HEK293T (cell line): Measurements from ENCODE around the gene MTM1.

Experiments
- ARNT ChIP-seq: fragments of 450-650 bp; IDR thresholded peaks from 2 replicates; pipeline ENCODE4 v1.6.1; 2017; ENCODE audit warnings: mild to moderate bottlenecking
- ELF4 ChIP-seq: fragments of 450-650 bp; IDR thresholded peaks from 2 replicates; pipeline ENCODE4 v1.6.1; 2017; ENCODE audit warnings: antibody characterized with exemption
- FOXK2 ChIP-seq: fragments of 450-650 bp; IDR thresholded peaks from 2 replicates; pipeline ENCODE4 v1.6.1; 2016; ENCODE audit warnings: mild to moderate bottlenecking
- HDGF ChIP-seq: fragments of 450-650 bp; IDR thresholded peaks from 2 replicates; pipeline ENCODE4 v1.6.1; 2017; ENCODE audit warnings: antibody characterized with exemption, borderline replicate concordance
- L3MBTL2 ChIP-seq: fragments of 450-650 bp; conservative IDR thresholded peaks from 2 replicates; pipeline ENCODE4 v1.6.1; 2016; ENCODE audit warnings: mild to moderate bottlenecking
- NFRKB ChIP-seq: fragments of 450-650 bp; IDR thresholded peaks from 2 replicates; pipeline ENCODE4 v1.6.1; 2016; ENCODE audit warnings: mild to moderate bottlenecking, moderate library complexity
- SP1 ChIP-seq: fragments of 450-650 bp; IDR thresholded peaks from 2 replicates; pipeline ENCODE4 v1.6.1; 2017
- SUZ12 ChIP-seq: fragments of 450-650 bp; IDR thresholded peaks from 2 replicates; pipeline ENCODE4 v1.6.1; 2016; ENCODE audit warnings: mild to moderate bottlenecking
- TARDBP ChIP-seq: fragments of 450-650 bp; IDR thresholded peaks from 2 replicates; pipeline ENCODE4 v1.6.1; 2016
- TF ChIP-seq, protein P1 (sequence below): fragments of 450-650 bp; IDR thresholded peaks from 2 replicates; pipeline ENCODE4 v1.6.1; 2016

DNA sequence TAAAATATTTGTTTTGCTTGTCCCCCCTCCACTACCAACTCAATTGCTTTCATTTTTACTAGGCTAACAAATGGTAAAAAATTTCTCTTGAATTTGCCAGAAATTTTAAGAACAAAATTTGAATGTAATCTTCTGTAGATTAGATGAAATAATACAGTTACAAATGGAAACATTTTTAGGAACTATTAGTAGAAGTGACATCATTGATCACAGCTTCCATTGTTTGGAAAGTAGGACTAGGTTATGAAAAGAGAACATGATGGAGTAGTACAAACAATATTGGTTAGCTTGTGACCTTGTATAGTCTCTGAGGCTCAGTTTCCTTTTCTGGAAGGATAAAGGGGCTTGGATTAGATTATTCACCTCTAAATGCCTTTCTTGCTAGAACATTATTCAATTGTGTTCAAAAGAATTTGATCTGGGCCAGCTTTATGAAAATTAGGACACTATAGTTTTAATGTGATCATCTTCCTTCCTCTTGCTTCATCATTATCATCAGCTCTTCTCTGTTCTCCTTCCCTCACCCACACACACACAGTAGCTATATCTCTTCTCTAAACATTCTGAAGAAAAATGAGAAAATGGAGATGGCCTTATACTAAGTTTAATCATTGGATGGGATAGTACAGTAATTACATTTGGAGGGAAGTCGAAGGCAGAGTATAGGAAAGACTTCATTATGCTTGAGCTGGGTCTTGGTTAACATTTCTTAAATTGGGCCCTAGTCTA lies 134.7 kb downstream of the MTM1 start:
- TF ChIP-seq SP1 (no peak), ARNT (no peak), NFRKB (no peak), ELF4 (no peak), TARDBP (no peak), SUZ12 (no peak), FOXK2 (no peak), L3MBTL2 (no peak), HDGF (no peak)
- TF ChIP-seq, protein P1, sequence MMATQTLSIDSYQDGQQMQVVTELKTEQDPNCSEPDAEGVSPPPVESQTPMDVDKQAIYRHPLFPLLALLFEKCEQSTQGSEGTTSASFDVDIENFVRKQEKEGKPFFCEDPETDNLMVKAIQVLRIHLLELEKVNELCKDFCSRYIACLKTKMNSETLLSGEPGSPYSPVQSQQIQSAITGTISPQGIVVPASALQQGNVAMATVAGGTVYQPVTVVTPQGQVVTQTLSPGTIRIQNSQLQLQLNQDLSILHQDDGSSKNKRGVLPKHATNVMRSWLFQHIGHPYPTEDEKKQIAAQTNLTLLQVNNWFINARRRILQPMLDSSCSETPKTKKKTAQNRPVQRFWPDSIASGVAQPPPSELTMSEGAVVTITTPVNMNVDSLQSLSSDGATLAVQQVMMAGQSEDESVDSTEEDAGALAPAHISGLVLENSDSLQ: no peak
